ENCODE measurements around the gene NCK1. TPM values are rescaled to one million over a fixed set of nuclear protein-coding genes. Genes with fewer than 3 reads are reported as not detected.
"Not testable (repeated sequence)": the region's sequence is repeated elsewhere in the genome, so short reads cannot be mapped to it uniquely, and the experiment has no call there.

Gene NCK1
- total RNA-seq, 1 donor from 2014 or later: 24.9 TPM

- H3K36me3 Mint-ChIP-seq (ENCODE audit: low read depth): peaks cover 36% of the 10 kb centered on the region
- DNase-seq (ENCODE audit: low read depth, low spot score): no peak
- H3K27ac Mint-ChIP-seq (ENCODE audit: unreplicated experiment): no peak overlapping the region
- TF ChIP-seq CTCF (conservative IDR thresholded peaks at IDR 0.05): no peak
- H3K9me3 Mint-ChIP-seq: peaks cover 14% of the 10 kb centered on the region
- H3K27me3 Mint-ChIP-seq (ENCODE audit: low read depth): no peaks in the 10 kb centered on the region
- no peak overlapping the region for H3K4me3 Mint-ChIP-seq
- peaks cover 14% of the 10 kb centered on the region for H3K4me1 Mint-ChIP-seq
These were observed 37.7 kb downstream of the NCK1 start for GRCh38 chr3:136899622-136900158.

GRCh38 chr3:136900694-136901093 lies 38.7 kb downstream of the NCK1 start:
- Mint-ChIP-seq H3K4me1 (peaks cover 14% of the 10 kb centered on the region), H3K9me3 (peaks cover 14% of the 10 kb centered on the region), H3K36me3 (ENCODE audit: low read depth) (peaks cover 36% of the 10 kb centered on the region)
- H3K27me3 Mint-ChIP-seq (ENCODE audit: low read depth); H3K4me3 Mint-ChIP-seq; DNase-seq (ENCODE audit: low read depth, low spot score); H3K27ac Mint-ChIP-seq (ENCODE audit: unreplicated experiment): not testable (repeated sequence)

GRCh38 chr3:136901391-136901790 lies 39.4 kb downstream of the NCK1 start:
- Mint-ChIP-seq H3K4me1 (peaks cover 14% of the 10 kb centered on the region), H3K9me3 (peaks cover 16% of the 10 kb centered on the region), H3K36me3 (ENCODE audit: low read depth) (peaks cover 38% of the 10 kb centered on the region), H3K4me3 (no peak overlapping the region), H3K27me3 (ENCODE audit: low read depth) (no peaks in the 10 kb centered on the region), H3K27ac (ENCODE audit: unreplicated experiment) (no peak overlapping the region)
- TF ChIP-seq CTCF (conservative IDR thresholded peaks at IDR 0.05): no peak
- no peak for DNase-seq (ENCODE audit: low read depth, low spot score)

DNA sequence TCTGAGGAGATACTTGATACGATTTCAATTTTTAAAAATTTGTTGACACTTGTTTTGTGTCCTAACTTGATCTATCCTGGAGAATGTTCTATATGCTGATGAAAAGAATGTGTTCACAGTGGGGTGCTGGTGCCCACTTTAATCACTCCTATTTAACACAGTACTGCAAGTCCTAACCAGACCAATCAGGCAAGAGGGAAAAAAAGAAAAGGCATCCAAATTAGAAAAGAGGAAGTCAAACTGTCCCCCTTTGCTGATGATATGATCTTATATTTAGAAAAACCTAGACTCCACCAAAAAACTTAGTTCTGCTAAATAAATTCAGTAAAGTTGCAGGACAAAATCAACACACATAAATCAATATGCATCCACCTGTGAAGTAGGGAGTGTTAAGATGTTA lies 40.5 kb downstream of the NCK1 start:
- DNase-seq (ENCODE audit: low read depth, low spot score); H3K27me3 Mint-ChIP-seq (ENCODE audit: low read depth); H3K4me3 Mint-ChIP-seq; H3K27ac Mint-ChIP-seq (ENCODE audit: unreplicated experiment): not testable (repeated sequence)
- Mint-ChIP-seq H3K36me3 (ENCODE audit: low read depth) (peaks cover 38% of the 10 kb centered on the region), H3K9me3 (peaks cover 16% of the 10 kb centered on the region), H3K4me1 (peaks cover 14% of the 10 kb centered on the region)

- no peak for TF ChIP-seq CTCF (conservative IDR thresholded peaks at IDR 0.05)
- H3K4me3 Mint-ChIP-seq: no peak overlapping the region
- H3K27me3 Mint-ChIP-seq (ENCODE audit: low read depth): no peaks in the 10 kb centered on the region
- H3K4me1 Mint-ChIP-seq: peaks cover 10% of the 10 kb centered on the region
- peaks cover 16% of the 10 kb centered on the region for H3K9me3 Mint-ChIP-seq
- H3K27ac Mint-ChIP-seq (ENCODE audit: unreplicated experiment): no peak overlapping the region
- H3K36me3 Mint-ChIP-seq (ENCODE audit: low read depth): peaks cover 38% of the 10 kb centered on the region
- no peak for DNase-seq (ENCODE audit: low read depth, low spot score)
These were observed 41.9 kb downstream of the NCK1 start for GRCh38 chr3:136903899-136904298.

- Mint-ChIP-seq H3K4me3 (no peak overlapping the region), H3K9me3 (peaks cover 13% of the 10 kb centered on the region), H3K4me1 (peaks cover 3% of the 10 kb centered on the region), H3K27ac (ENCODE audit: unreplicated experiment) (no peak overlapping the region), H3K27me3 (ENCODE audit: low read depth) (no peaks in the 10 kb centered on the region), H3K36me3 (ENCODE audit: low read depth) (peaks cover 33% of the 10 kb centered on the region)
- no peak for DNase-seq (ENCODE audit: low read depth, low spot score)
- TF ChIP-seq CTCF (conservative IDR thresholded peaks at IDR 0.05): no peak
These were observed 42.7 kb downstream of the NCK1 start for GRCh38 chr3:136904746-136905145.
